ENCODE results near the gene CDKN1C.
A peak's percentile ranks its signal among the peaks of the same experiment; 100 is the strongest.

Gene CDKN1C

DNA sequence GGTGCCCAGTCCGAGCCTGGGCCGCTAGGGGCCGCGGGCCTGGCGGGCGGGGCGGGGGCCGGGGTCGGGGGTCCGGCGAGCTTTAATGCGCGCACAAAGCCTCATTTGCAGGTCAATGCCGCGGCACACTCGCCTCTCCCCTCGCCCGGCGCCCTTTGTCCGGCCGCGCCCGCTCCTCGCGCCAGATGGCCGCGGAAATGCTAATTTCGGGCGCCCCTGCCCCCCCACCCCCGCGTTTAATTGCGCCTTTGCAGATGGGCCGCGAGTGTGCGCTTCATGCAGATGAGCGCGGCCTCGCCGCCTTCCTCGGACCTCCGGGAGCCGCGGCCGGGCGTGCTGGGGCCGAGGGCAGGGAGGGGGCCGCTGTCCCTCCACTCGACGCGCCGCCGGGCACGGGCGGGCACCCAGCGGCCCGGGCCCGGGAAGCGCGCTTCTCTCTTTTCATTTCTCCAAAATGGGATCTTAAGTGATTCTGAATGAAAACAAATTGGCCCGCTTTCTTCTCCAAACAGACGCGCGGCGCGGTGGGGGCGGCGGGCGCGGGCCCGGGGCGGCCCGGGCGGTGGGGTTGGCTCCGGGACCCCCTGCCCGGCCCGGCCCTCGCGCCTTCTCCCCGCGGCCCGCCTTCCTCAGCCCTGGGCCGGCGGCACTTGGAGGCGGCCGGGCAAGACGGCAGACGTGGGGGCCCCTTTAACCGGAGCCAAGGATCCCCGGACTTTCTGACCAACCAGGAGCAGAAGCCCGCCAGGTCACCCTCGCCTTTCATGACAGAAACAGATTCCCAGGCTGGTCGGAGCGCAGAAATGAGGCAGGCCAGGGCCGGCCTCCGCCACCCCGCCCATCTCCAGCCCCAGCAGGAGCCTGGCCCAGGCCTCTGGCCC is 22.9 kb downstream of the CDKN1C start:
- H3K4me3 ChIP-seq (ENCODE audit: low read depth, low read length) = peak overlapping the region; percentile 26

DNA sequence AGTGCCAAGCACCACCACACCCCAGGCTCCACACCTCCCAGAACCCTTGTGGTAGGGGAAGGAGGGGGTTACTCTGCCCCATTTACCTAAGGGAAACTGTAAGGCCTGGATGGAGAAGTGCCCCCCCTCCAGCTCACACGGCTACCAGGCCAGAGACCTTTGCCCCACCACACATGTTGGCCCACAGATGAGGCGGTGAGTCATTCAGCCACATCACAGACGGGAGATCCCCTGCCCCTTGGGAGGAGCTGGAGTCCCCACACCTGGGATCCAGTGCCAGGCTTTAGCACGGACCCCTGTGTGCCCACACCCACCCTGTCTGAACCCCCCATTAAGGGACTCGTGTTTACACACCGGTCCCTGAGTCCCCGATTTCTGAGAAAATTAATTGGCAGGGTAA is 24.9 kb downstream of the CDKN1C start:
- H3K27ac ChIP-seq (ENCODE audit: low read depth, low read length) = no peak overlapping the region
- peaks cover 64% of the 10 kb centered on the region for H3K27me3 ChIP-seq (ENCODE audit: control insufficient read depth, insufficient read depth, low read length)
- H3K4me3 ChIP-seq (ENCODE audit: low read depth, low read length) = no peak overlapping the region
- H3K4me1 ChIP-seq (ENCODE audit: control insufficient read depth, insufficient read depth, low read length) = peaks cover 11% of the 10 kb centered on the region
- H3K9ac ChIP-seq (ENCODE audit: low read length) = no peak overlapping the region
- H3K36me3 ChIP-seq (ENCODE audit: control insufficient read depth, insufficient read depth, low read length) = no peaks in the 10 kb centered on the region
- H3K9me3 ChIP-seq (ENCODE audit: control insufficient read depth, insufficient read depth, low read depth, low read length) = no peaks in the 10 kb centered on the region

More for the DNA sequence above, 22.9 kb downstream of the CDKN1C start:
- no peaks in the 10 kb centered on the region for H3K36me3 ChIP-seq (ENCODE audit: control insufficient read depth, insufficient read depth, low read length)
- H3K27me3 ChIP-seq (ENCODE audit: control insufficient read depth, insufficient read depth, low read length) = peaks cover 73% of the 10 kb centered on the region
- H3K9ac ChIP-seq (ENCODE audit: low read length) = peak overlapping the region; percentile 7
- peaks cover 13% of the 10 kb centered on the region for H3K4me1 ChIP-seq (ENCODE audit: control insufficient read depth, insufficient read depth, low read length)
- no peak overlapping the region for H3K27ac ChIP-seq (ENCODE audit: low read depth, low read length)
- peaks cover 6% of the 10 kb centered on the region; the same call in 1 of the 2 replicates for H3K9me3 ChIP-seq (ENCODE audit: control insufficient read depth, insufficient read depth, low read depth, low read length)

- Histone ChIP-seq H3K27ac (ENCODE audit: low read depth, low read length) (no peak overlapping the region), H3K9ac (ENCODE audit: low read length) (no peak overlapping the region), H3K36me3 (ENCODE audit: control insufficient read depth, insufficient read depth, low read length) (no peaks in the 10 kb centered on the region), H3K9me3 (ENCODE audit: control insufficient read depth, insufficient read depth, low read depth, low read length) (no peaks in the 10 kb centered on the region), H3K4me3 (ENCODE audit: low read depth, low read length) (no peak overlapping the region), H3K4me1 (ENCODE audit: control insufficient read depth, insufficient read depth, low read length) (peaks cover 11% of the 10 kb centered on the region), H3K27me3 (ENCODE audit: control insufficient read depth, insufficient read depth, low read length) (peaks cover 63% of the 10 kb centered on the region)
These were observed 25.9 kb downstream of the CDKN1C start for GRCh38 chr11:2859699-2860037.

DNA sequence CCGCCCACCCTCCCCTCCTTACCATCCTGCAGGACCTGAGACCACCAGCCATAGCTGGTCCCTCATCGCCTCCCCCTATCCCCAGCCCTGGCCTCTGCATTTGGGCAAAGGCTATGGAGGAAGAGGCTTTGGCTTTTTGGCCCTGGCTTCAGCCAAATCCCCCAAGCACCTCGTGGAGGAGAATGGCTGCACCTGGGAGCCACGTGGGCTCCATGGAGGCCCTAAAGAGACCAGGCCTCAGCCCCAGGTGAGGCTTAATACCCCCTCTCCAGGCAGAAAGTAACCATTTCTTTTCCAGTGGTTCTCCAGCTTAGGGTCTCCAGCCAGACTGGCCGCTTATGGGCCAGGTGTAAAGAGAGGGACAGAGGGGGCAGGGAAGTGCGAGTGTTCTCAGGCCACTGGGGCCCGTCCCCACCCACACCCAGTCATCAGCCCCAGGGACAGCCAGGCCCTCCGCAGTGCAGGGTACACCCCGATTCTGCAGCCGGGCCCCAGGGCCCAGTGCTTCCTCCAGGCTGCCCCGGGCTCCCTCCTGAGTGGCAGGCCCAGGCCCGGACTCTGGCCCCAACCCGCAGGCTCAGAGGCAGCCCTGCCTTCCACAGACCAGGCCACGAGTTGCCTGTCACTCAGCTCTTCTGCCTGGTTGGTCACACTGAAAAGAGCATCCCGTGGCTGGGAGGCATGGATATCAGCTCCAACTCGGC is 26.4 kb downstream of the CDKN1C start:
- no peak overlapping the region for H3K9ac ChIP-seq (ENCODE audit: low read length)
- no peak overlapping the region for H3K27ac ChIP-seq (ENCODE audit: low read depth, low read length)
- H3K9me3 ChIP-seq (ENCODE audit: control insufficient read depth, insufficient read depth, low read depth, low read length) = no peaks in the 10 kb centered on the region
- H3K4me3 ChIP-seq (ENCODE audit: low read depth, low read length) = no peak overlapping the region
- H3K36me3 ChIP-seq (ENCODE audit: control insufficient read depth, insufficient read depth, low read length) = no peaks in the 10 kb centered on the region
- H3K4me1 ChIP-seq (ENCODE audit: control insufficient read depth, insufficient read depth, low read length) = peaks cover 11% of the 10 kb centered on the region
- peaks cover 63% of the 10 kb centered on the region for H3K27me3 ChIP-seq (ENCODE audit: control insufficient read depth, insufficient read depth, low read length)

DNA sequence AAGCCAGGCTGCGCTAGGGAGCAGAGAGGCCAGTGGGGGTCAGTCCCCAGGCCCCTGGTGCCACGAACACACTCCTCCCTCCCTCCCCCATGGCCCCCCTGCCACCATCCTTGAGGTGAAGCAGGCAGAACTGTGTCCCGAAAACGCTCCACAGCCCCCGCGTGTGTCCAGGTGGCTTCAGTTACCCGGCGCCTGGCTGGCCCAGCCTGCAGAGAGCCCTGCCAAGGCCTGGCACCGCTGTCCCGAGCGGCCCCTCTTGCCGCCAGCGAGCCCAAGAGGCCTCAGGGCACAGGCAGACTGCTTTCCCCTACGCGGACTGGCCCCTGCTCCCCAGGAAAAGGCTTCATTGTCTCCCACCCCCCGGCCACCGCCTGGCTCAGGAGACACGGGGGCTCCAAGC is 27.7 kb downstream of the CDKN1C start:
- H3K36me3 ChIP-seq (ENCODE audit: control insufficient read depth, insufficient read depth, low read length) = no peaks in the 10 kb centered on the region
- H3K4me1 ChIP-seq (ENCODE audit: control insufficient read depth, insufficient read depth, low read length) = peaks cover 4% of the 10 kb centered on the region
- H3K9me3 ChIP-seq (ENCODE audit: control insufficient read depth, insufficient read depth, low read depth, low read length) = no peaks in the 10 kb centered on the region
- no peak overlapping the region for H3K4me3 ChIP-seq (ENCODE audit: low read depth, low read length)
- H3K27me3 ChIP-seq (ENCODE audit: control insufficient read depth, insufficient read depth, low read length) = peaks cover 58% of the 10 kb centered on the region
- no peak overlapping the region for H3K9ac ChIP-seq (ENCODE audit: low read length)
- no peak overlapping the region for H3K27ac ChIP-seq (ENCODE audit: low read depth, low read length)

- H3K36me3 ChIP-seq (ENCODE audit: control insufficient read depth, insufficient read depth, low read length) = no peaks in the 10 kb centered on the region
- H3K9ac ChIP-seq (ENCODE audit: low read length) = no peak overlapping the region
- H3K27me3 ChIP-seq (ENCODE audit: control insufficient read depth, insufficient read depth, low read length) = peaks cover 57% of the 10 kb centered on the region
- H3K27ac ChIP-seq (ENCODE audit: low read depth, low read length) = no peak overlapping the region
- no peak overlapping the region for H3K4me3 ChIP-seq (ENCODE audit: low read depth, low read length)
- no peaks in the 10 kb centered on the region for H3K9me3 ChIP-seq (ENCODE audit: control insufficient read depth, insufficient read depth, low read depth, low read length)
- peaks cover 4% of the 10 kb centered on the region; the same call in 1 of the 2 replicates for H3K4me1 ChIP-seq (ENCODE audit: control insufficient read depth, insufficient read depth, low read length)
These were observed 28.3 kb downstream of the CDKN1C start for GRCh38 chr11:2857276-2857675.

DNA sequence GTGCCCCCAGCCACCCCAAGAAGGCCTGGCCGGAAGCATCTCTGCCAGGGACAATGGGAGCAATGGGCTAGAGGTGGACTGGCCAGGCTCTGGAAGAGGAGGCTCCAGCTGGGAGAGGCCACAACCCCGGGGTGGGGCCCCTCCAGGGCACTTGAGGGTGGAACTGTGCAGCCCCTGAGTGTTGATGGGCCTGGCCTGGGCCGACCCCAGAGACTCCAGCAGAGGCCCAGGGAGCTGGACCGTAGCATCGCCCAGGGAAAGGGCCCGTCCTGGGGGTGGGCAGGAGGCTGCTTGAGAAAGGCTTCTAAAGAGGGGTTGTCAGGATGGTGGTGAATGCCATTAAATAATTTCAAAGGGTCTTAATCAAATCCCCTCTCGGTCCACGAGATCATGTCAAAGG is 30.4 kb downstream of the CDKN1C start:
- H3K4me3 ChIP-seq (ENCODE audit: low read depth, low read length) = no peak overlapping the region
- H3K9ac ChIP-seq (ENCODE audit: low read length) = no peak overlapping the region
- no peaks in the 10 kb centered on the region for H3K36me3 ChIP-seq (ENCODE audit: control insufficient read depth, insufficient read depth, low read length)
- H3K4me1 ChIP-seq (ENCODE audit: control insufficient read depth, insufficient read depth, low read length) = no peaks in the 10 kb centered on the region
- H3K27me3 ChIP-seq (ENCODE audit: control insufficient read depth, insufficient read depth, low read length) = peaks cover 37% of the 10 kb centered on the region
- H3K27ac ChIP-seq (ENCODE audit: low read depth, low read length) = no peak overlapping the region
- H3K9me3 ChIP-seq (ENCODE audit: control insufficient read depth, insufficient read depth, low read depth, low read length) = no peaks in the 10 kb centered on the region

- no peaks in the 10 kb centered on the region for H3K4me1 ChIP-seq (ENCODE audit: control insufficient read depth, insufficient read depth, low read length)
- peaks cover 32% of the 10 kb centered on the region for H3K27me3 ChIP-seq (ENCODE audit: control insufficient read depth, insufficient read depth, low read length)
These were observed 31.5 kb downstream of the CDKN1C start for GRCh38 chr11:2853997-2854560.

GRCh38 chr11:2853401-2853800 is 32.2 kb downstream of the CDKN1C start:
- no peaks in the 10 kb centered on the region for H3K4me1 ChIP-seq (ENCODE audit: control insufficient read depth, insufficient read depth, low read length)

More at GRCh38 chr11:2853997-2854560, 31.5 kb downstream of the CDKN1C start:
- Histone ChIP-seq H3K36me3 (ENCODE audit: control insufficient read depth, insufficient read depth, low read length) (no peaks in the 10 kb centered on the region), H3K27ac (ENCODE audit: low read depth, low read length) (no peak overlapping the region), H3K4me3 (ENCODE audit: low read depth, low read length) (no peak overlapping the region), H3K9me3 (ENCODE audit: control insufficient read depth, insufficient read depth, low read depth, low read length) (no peaks in the 10 kb centered on the region), H3K9ac (ENCODE audit: low read length) (no peak overlapping the region)

GRCh38 chr11:2849994-2850770 is 35.4 kb downstream of the CDKN1C start:
- Histone ChIP-seq H3K4me3 (ENCODE audit: low read depth, low read length) (no peak overlapping the region), H3K9ac (ENCODE audit: low read length) (no peak overlapping the region), H3K27me3 (ENCODE audit: control insufficient read depth, insufficient read depth, low read length) (peaks cover 32% of the 10 kb centered on the region), H3K27ac (ENCODE audit: low read depth, low read length) (no peak overlapping the region), H3K9me3 (ENCODE audit: control insufficient read depth, insufficient read depth, low read depth, low read length) (no peaks in the 10 kb centered on the region), H3K4me1 (ENCODE audit: control insufficient read depth, insufficient read depth, low read length) (peaks cover 9% of the 10 kb centered on the region), H3K36me3 (ENCODE audit: control insufficient read depth, insufficient read depth, low read length) (no peaks in the 10 kb centered on the region)

More at GRCh38 chr11:2853401-2853800, 32.2 kb downstream of the CDKN1C start:
- no peaks in the 10 kb centered on the region for H3K36me3 ChIP-seq (ENCODE audit: control insufficient read depth, insufficient read depth, low read length)
- no peak overlapping the region for H3K9ac ChIP-seq (ENCODE audit: low read length)
- H3K9me3 ChIP-seq (ENCODE audit: control insufficient read depth, insufficient read depth, low read depth, low read length) = no peaks in the 10 kb centered on the region
- no peak overlapping the region for H3K4me3 ChIP-seq (ENCODE audit: low read depth, low read length)
- no peak overlapping the region for H3K27ac ChIP-seq (ENCODE audit: low read depth, low read length)
- H3K27me3 ChIP-seq (ENCODE audit: control insufficient read depth, insufficient read depth, low read length) = peaks cover 32% of the 10 kb centered on the region

Data from HUES6 (cell line).